ENCODE data around the gene PRSS56.
"Not testable (repeated sequence)": the region's sequence is repeated elsewhere in the genome, so short reads cannot be mapped to it uniquely, and the experiment has no call there.

Gene PRSS56

GRCh38 chr2:232549655-232550353 is 29.6 kb downstream of the PRSS56 start:
- H3K27me3 ChIP-seq (ENCODE audit: insufficient read depth, low read length), result no peaks in the 10 kb centered on the region
- H3K4me3 ChIP-seq (ENCODE audit: low read length), result peak overlapping the region; percentile 87
- H3K36me3 ChIP-seq (ENCODE audit: insufficient read depth, low read length), result peaks cover 37% of the 10 kb centered on the region
- peak overlapping the region; percentile 87 for H2AFZ ChIP-seq (ENCODE audit: low read depth, low read length)
- peaks cover 9% of the 10 kb centered on the region for H3K4me1 ChIP-seq (ENCODE audit: insufficient read depth, low read length)
- H3K9me3 ChIP-seq (ENCODE audit: low read length), result peaks cover 22% of the 10 kb centered on the region

DNA sequence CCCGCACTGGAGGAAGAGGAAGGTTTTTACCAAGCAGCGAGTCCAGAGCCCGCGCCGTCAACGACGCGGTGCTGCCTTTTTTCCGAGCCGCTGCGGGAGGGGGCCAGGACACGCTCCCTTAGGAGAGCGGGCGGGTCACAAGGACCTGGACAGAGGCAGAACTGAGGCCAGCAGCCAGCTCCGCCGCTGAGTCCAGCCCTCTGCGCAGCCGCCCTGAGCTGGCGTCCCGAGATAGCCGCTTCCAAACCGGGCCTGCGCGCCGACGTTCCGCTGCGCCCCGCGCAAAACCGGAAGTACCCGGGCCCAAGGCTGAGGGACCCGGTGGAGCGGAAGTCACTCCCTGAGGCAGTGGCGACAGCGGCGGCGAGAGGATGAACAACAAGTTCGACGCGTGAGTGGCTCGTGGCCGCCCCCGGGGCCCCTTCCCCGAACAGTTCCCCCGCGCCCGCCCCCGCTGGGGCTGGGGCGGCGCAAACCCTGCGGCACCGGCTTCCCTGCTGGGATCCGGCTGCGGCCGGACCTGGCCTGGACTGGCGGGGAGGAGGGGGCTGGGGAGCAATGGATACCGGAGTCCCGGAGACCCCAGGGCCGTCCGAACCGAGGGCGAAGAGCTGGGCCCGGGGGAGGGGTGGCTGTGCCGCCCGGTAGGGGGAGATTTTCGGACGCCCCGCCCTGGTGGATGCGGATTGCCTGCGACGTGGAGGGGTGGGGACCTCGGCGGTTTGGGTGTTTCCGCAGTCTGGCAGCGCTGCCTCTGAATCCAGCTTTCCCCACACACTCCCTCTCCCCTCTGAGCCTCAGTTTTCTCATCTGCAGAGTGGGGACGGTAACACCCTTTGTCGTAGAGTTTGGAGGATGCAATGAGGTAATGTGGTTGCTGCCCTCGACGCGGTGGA is 30.4 kb downstream of the PRSS56 start, which contains the start of the genes EIF4E2 and TIGD1:
Gene EIF4E2, plus strand, starts transcription at position 336 of the 896 bp plus-strand sequence. Its CDS starts 36 bp downstream, at position 372.
Gene TIGD1, minus strand, starts transcription at position 204 of the 896 bp plus-strand sequence. CDS start 675 bp downstream, outside the sequence.
- Histone ChIP-seq H3K4me1 (ENCODE audit: insufficient read depth, low read length) (peaks cover 9% of the 10 kb centered on the region), H3K27me3 (ENCODE audit: insufficient read depth, low read length) (no peaks in the 10 kb centered on the region), H3K4me3 (ENCODE audit: low read length) (peak within 1 kb of the TSS; percentile 87), H3K9me3 (ENCODE audit: low read length) (peaks cover 21% of the 10 kb centered on the region), H3K36me3 (ENCODE audit: insufficient read depth, low read length) (peaks cover 38% of the 10 kb centered on the region), H2AFZ (ENCODE audit: low read depth, low read length) (peak within 1 kb of the TSS; percentile 87)

GRCh38 chr2:232551250-232551638 is 31.1 kb downstream of the PRSS56 start:
- H3K36me3 ChIP-seq (ENCODE audit: insufficient read depth, low read length), result peaks cover 37% of the 10 kb centered on the region
- H3K4me3 ChIP-seq (ENCODE audit: low read length), result peak overlapping the region; percentile 87
- H3K27me3 ChIP-seq (ENCODE audit: insufficient read depth, low read length), result no peaks in the 10 kb centered on the region
- peaks cover 9% of the 10 kb centered on the region for H3K4me1 ChIP-seq (ENCODE audit: insufficient read depth, low read length)
- H2AFZ ChIP-seq (ENCODE audit: low read depth, low read length), result no peak overlapping the region
- H3K9me3 ChIP-seq (ENCODE audit: low read length), result peaks cover 18% of the 10 kb centered on the region

- peaks cover 17% of the 10 kb centered on the region for H3K9me3 ChIP-seq (ENCODE audit: low read length)
- H3K4me1 ChIP-seq (ENCODE audit: insufficient read depth, low read length), result peaks cover 9% of the 10 kb centered on the region
- H3K36me3 ChIP-seq (ENCODE audit: insufficient read depth, low read length), result peaks cover 39% of the 10 kb centered on the region
- H3K4me3 ChIP-seq (ENCODE audit: low read length), result peak overlapping the region; percentile 87
- no peak overlapping the region for H2AFZ ChIP-seq (ENCODE audit: low read depth, low read length)
- no peaks in the 10 kb centered on the region for H3K27me3 ChIP-seq (ENCODE audit: insufficient read depth, low read length)
These were observed 31.6 kb downstream of the PRSS56 start for GRCh38 chr2:232551776-232552175.

DNA sequence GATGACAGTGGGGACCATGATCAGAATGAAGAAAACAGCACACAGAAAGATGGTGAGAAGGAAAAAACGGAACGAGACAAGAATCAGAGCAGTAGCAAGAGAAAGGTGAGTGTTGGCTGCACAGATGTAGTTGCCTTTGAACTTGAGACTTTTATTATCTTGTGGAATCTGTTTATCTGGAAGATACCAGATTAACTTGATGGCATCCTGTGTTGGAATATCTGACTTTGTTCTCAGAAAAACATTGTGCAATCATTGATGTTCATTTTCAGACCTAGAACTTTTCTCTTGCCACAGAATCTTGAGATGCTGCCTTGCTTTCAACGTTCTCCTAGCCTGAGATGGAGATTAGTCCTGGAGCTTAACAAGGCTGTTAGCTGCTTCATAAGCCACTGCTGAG is 36.2 kb downstream of the PRSS56 start:
- Histone ChIP-seq H3K4me3 (ENCODE audit: low read length) (no peak overlapping the region), H2AFZ (ENCODE audit: low read depth, low read length) (no peak overlapping the region), H3K27me3 (ENCODE audit: insufficient read depth, low read length) (no peaks in the 10 kb centered on the region), H3K9me3 (ENCODE audit: low read length) (peaks cover 3% of the 10 kb centered on the region), H3K4me1 (ENCODE audit: insufficient read depth, low read length) (peaks cover 5% of the 10 kb centered on the region), H3K36me3 (ENCODE audit: insufficient read depth, low read length) (peaks cover 62% of the 10 kb centered on the region)

DNA sequence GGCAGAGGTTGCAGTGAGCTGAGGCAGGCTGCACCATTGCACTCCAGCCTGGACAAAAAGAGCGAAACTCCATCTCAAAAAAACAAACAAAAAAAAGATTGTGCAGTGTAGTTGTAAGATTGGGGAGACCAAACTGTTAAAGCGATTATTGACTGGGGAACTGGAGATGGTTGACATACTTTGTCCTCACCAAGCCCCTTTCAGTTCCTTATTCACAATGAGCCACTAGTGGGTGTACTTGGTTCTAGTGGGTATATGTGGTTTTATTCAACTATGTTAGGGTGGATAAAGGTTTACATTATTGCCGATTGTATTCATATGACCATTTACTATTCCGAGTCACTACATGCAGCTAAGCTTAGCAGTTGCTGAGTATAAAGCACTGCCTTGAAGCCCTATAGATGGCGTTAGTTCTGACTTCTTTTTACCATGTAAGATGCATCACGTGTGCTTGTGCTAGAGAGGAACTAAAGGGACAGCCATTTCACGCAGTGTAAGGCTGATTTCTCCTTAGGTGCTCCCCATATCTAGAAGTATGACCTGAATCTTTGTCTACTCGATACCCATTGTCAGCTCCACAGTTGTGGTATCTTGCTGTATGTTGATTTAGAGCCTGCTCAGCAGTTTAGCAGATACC is 42.4 kb downstream of the PRSS56 start:
- H2AFZ ChIP-seq (ENCODE audit: low read depth, low read length), result no peak overlapping the region
- peaks cover 83% of the 10 kb centered on the region for H3K36me3 ChIP-seq (ENCODE audit: insufficient read depth, low read length)
- no peaks in the 10 kb centered on the region for H3K9me3 ChIP-seq (ENCODE audit: low read length)
- H3K4me3 ChIP-seq (ENCODE audit: low read length), result no peak overlapping the region
- H3K4me1 ChIP-seq (ENCODE audit: insufficient read depth, low read length), result no peaks in the 10 kb centered on the region
- H3K27me3 ChIP-seq (ENCODE audit: insufficient read depth, low read length), result no peaks in the 10 kb centered on the region

GRCh38 chr2:232563580-232563979 is 43.4 kb downstream of the PRSS56 start:
- Histone ChIP-seq H3K4me3 (ENCODE audit: low read length) (no peak overlapping the region), H2AFZ (ENCODE audit: low read depth, low read length) (no peak overlapping the region), H3K36me3 (ENCODE audit: insufficient read depth, low read length) (peaks cover 83% of the 10 kb centered on the region)

DNA sequence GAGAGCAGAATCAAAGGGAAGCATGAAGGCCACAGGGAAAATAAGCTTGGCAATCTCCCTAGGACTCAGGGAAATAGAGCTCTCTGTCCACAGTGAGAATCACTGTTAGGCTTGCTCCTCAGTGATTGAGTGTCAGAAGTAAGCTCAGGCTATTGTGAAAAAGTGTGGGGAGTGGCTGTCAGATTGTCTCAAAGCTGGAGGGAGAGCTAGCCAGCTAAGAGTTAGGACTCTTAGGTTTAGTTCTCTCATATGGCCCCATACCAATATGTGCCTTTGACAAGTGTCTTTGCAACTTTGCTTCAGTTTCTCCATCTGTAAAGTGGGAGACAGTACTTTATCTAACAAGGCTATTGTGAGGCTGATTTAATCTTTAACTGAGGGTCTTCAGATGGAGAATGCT is 47.5 kb downstream of the PRSS56 start:
- no peaks in the 10 kb centered on the region for H3K9me3 ChIP-seq (ENCODE audit: low read length)
- H3K36me3 ChIP-seq (ENCODE audit: insufficient read depth, low read length), result peaks cover 87% of the 10 kb centered on the region
- H2AFZ ChIP-seq (ENCODE audit: low read depth, low read length), result no peak overlapping the region
- H3K4me3 ChIP-seq (ENCODE audit: low read length), result no peak overlapping the region
- no peaks in the 10 kb centered on the region for H3K27me3 ChIP-seq (ENCODE audit: insufficient read depth, low read length)
- H3K4me1 ChIP-seq (ENCODE audit: insufficient read depth, low read length), result peaks cover 2% of the 10 kb centered on the region

More at GRCh38 chr2:232563580-232563979, 43.4 kb downstream of the PRSS56 start:
- Histone ChIP-seq H3K27me3 (ENCODE audit: insufficient read depth, low read length) (no peaks in the 10 kb centered on the region), H3K4me1 (ENCODE audit: insufficient read depth, low read length) (no peaks in the 10 kb centered on the region), H3K9me3 (ENCODE audit: low read length) (no peaks in the 10 kb centered on the region)

DNA sequence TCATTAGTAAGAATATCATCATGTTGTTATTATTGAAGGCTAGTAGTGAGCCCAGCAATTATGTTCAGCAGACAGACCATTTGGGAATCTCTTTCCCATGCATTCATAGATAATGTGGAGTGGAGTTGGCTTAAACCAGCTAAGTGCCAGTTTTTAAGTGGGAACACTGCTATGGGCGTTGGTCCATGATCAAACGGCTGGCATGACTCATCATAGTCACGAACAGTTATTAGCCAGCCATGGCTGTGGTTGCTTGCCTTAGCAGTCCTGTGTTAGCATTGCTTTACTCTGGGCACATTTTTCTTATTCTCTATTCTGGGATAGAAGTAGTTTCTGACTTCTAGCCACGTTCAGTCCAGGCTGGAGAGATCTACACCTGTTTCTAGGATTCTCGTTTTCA is 48.0 kb downstream of the PRSS56 start:
- Histone ChIP-seq H2AFZ (ENCODE audit: low read depth, low read length) (no peak overlapping the region), H3K27me3 (ENCODE audit: insufficient read depth, low read length) (no peaks in the 10 kb centered on the region), H3K9me3 (ENCODE audit: low read length) (no peaks in the 10 kb centered on the region), H3K36me3 (ENCODE audit: insufficient read depth, low read length) (peaks cover 83% of the 10 kb centered on the region), H3K4me1 (ENCODE audit: insufficient read depth, low read length) (peaks cover 2% of the 10 kb centered on the region), H3K4me3 (ENCODE audit: low read length) (no peak overlapping the region)

DNA sequence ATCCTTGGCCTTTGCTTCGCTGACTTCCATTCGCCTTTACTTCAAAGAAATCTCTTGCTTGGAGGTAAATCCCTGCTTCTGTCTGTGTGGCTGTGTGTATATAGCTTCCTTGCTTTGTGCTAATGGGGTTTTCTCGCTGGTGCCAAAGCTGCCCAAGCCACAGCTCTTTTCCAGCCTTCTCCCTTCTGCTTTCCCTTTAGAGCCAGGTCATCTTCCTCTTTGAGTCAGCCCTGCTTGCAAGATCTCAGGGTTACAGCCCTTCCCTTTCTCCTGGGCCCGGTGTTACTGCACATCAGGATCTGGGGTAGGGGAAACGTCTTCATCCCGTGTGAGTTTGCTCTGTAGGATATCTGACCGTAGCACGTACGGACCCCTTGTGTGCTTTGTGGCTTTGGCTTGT is 49.4 kb downstream of the PRSS56 start:
- Histone ChIP-seq H3K9me3 (ENCODE audit: low read length) (no peaks in the 10 kb centered on the region), H3K4me3 (ENCODE audit: low read length) (no peak overlapping the region), H3K4me1 (ENCODE audit: insufficient read depth, low read length) (peaks cover 7% of the 10 kb centered on the region), H3K27me3 (ENCODE audit: insufficient read depth, low read length) (no peaks in the 10 kb centered on the region), H2AFZ (ENCODE audit: low read depth, low read length) (no peak overlapping the region), H3K36me3 (ENCODE audit: insufficient read depth, low read length) (peaks cover 82% of the 10 kb centered on the region)

DNA sequence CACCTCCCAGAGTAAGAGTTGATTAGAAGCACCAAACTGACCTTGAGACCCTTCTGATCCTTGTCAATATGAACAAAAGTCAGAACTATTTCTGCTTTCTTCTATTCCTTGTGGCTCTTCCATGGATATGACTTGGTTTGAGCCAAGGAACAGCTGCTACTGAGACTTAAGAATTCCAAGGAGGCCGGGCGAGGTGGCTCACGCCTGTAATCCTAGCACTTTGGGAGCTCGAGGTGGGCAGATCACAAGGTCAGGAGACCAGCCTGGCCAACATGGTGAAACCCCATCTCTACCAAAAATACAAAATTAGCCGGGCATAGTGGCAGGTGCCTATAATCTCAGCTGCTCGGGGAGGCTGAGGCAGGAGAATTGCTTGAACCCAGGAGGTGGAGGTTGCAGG is 50.3 kb downstream of the PRSS56 start:
- H2AFZ ChIP-seq (ENCODE audit: low read depth, low read length); H3K9me3 ChIP-seq (ENCODE audit: low read length); H3K4me3 ChIP-seq (ENCODE audit: low read length); H3K27me3 ChIP-seq (ENCODE audit: insufficient read depth, low read length); H3K4me1 ChIP-seq (ENCODE audit: insufficient read depth, low read length): not testable (repeated sequence)
- peaks cover 82% of the 10 kb centered on the region for H3K36me3 ChIP-seq (ENCODE audit: insufficient read depth, low read length)

GRCh38 chr2:232571026-232571474 is 50.9 kb downstream of the PRSS56 start:
- H3K4me3 ChIP-seq (ENCODE audit: low read length), result no peak overlapping the region
- H3K4me1 ChIP-seq (ENCODE audit: insufficient read depth, low read length), result peaks cover 7% of the 10 kb centered on the region
- H3K27me3 ChIP-seq (ENCODE audit: insufficient read depth, low read length), result no peaks in the 10 kb centered on the region
- peaks cover 77% of the 10 kb centered on the region for H3K36me3 ChIP-seq (ENCODE audit: insufficient read depth, low read length)
- H2AFZ ChIP-seq (ENCODE audit: low read depth, low read length), result no peak overlapping the region
- no peaks in the 10 kb centered on the region for H3K9me3 ChIP-seq (ENCODE audit: low read length)

GRCh38 chr2:232573042-232573441 is 52.9 kb downstream of the PRSS56 start:
- no peak overlapping the region for H3K4me3 ChIP-seq (ENCODE audit: low read length)
- H3K9me3 ChIP-seq (ENCODE audit: low read length), result no peaks in the 10 kb centered on the region
- no peaks in the 10 kb centered on the region for H3K27me3 ChIP-seq (ENCODE audit: insufficient read depth, low read length)
- H2AFZ ChIP-seq (ENCODE audit: low read depth, low read length), result no peak overlapping the region
- peaks cover 7% of the 10 kb centered on the region for H3K4me1 ChIP-seq (ENCODE audit: insufficient read depth, low read length)
- H3K36me3 ChIP-seq (ENCODE audit: insufficient read depth, low read length), result peaks cover 63% of the 10 kb centered on the region
